Stimulated activated CD4-positive, alpha-beta T cell treated with anti-CD3 and anti-CD28 coated beads, Interleukin-1b, Interleukin-23, amount 100 ng/mL, for 48 hours (primary cell): ENCODE measurements around the gene ALKBH3.
A peak's percentile ranks its signal among the peaks of the same experiment; 100 is the strongest.

Source experiments
- DNase-seq: peaks from one replicate; pipeline ENCODE4 v3.0.0-alpha.2; 2020

ALKBH3 gene

GRCh38 chr11:43880640-43881159 lies at the start of gene ALKBH3:
Gene ALKBH3 (plus strand): TSS chr11:43880831. CDS start chr11:43882653, 1,822 bp downstream.
- peak; percentile 94 for DNase-seq

GRCh38 chr11:43830928-43831440 lies 49.6 kb upstream of the ALKBH3 start:
- DNase-seq: peak; percentile 68

- DNase-seq: no peak
Observed at GRCh38 chr11:43832536-43832935, 48.1 kb upstream of the ALKBH3 start.

GRCh38 chr11:43833657-43834073 lies 47.0 kb upstream of the ALKBH3 start:
- DNase-seq: no peak

- no peak for DNase-seq
Observed at GRCh38 chr11:43834286-43834685, 46.3 kb upstream of the ALKBH3 start.

- DNase-seq: no peak
Observed at GRCh38 chr11:43835104-43835503, 45.5 kb upstream of the ALKBH3 start.

GRCh38 chr11:43837879-43838278 lies 42.8 kb upstream of the ALKBH3 start:
- DNase-seq: no peak

- no peak for DNase-seq
Observed at GRCh38 chr11:43842021-43842420, 38.6 kb upstream of the ALKBH3 start.

- DNase-seq: no peak
Observed at GRCh38 chr11:43845816-43846215, 34.8 kb upstream of the ALKBH3 start.

- peak; percentile 49 for DNase-seq
Observed at GRCh38 chr11:43852057-43852636, 28.5 kb upstream of the ALKBH3 start.

GRCh38 chr11:43853781-43854180 lies 26.9 kb upstream of the ALKBH3 start:
- no peak for DNase-seq

GRCh38 chr11:43856993-43857392 lies 23.6 kb upstream of the ALKBH3 start:
- no peak for DNase-seq

GRCh38 chr11:43861141-43861540 lies 19.5 kb upstream of the ALKBH3 start:
- no peak for DNase-seq

GRCh38 chr11:43866520-43866919 lies 14.1 kb upstream of the ALKBH3 start:
- no peak for DNase-seq

- no peak for DNase-seq
Observed at GRCh38 chr11:43866969-43867368, 13.7 kb upstream of the ALKBH3 start.

- peak; percentile 27 for DNase-seq
Observed at GRCh38 chr11:43868852-43869567, 11.6 kb upstream of the ALKBH3 start.

GRCh38 chr11:43871051-43871450 lies 9.6 kb upstream of the ALKBH3 start:
- no peak for DNase-seq

- DNase-seq: no peak
Observed at GRCh38 chr11:43872995-43873394, 7.6 kb upstream of the ALKBH3 start.

- DNase-seq: no peak
Observed at GRCh38 chr11:43874078-43874477, 6.6 kb upstream of the ALKBH3 start.

GRCh38 chr11:43874738-43875137 lies 5.9 kb upstream of the ALKBH3 start:
- DNase-seq: no peak

GRCh38 chr11:43879789-43880639 lies 617 bp upstream of the ALKBH3 start:
- DNase-seq: no peak

GRCh38 chr11:43892851-43893250 lies 12.2 kb downstream of the ALKBH3 start:
- no peak for DNase-seq

- no peak for DNase-seq
Observed at GRCh38 chr11:43894546-43894945, 13.9 kb downstream of the ALKBH3 start.
